Measurements from ENCODE around the gene WDR26.
"Not testable (repeated sequence)": the region's sequence is repeated elsewhere in the genome, so short reads cannot be mapped to it uniquely, and the experiment has no call there.

The WDR26 gene

GRCh38 chr1:224392411-224393249, 42.0 kb downstream of the WDR26 start:
- no peak for DNase-seq

- DNase-seq: no peak
Observed at GRCh38 chr1:224390517-224390916, 44.1 kb downstream of the WDR26 start.

- no peak for DNase-seq
Observed at GRCh38 chr1:224387943-224388342, 46.7 kb downstream of the WDR26 start.

- no peak for DNase-seq
Observed at GRCh38 chr1:224387302-224387912, 47.2 kb downstream of the WDR26 start.

- no peak for DNase-seq
Observed at GRCh38 chr1:224383218-224383617, 51.4 kb downstream of the WDR26 start.

GRCh38 chr1:224381880-224382548, 52.6 kb downstream of the WDR26 start:
- no peak for DNase-seq

- DNase-seq: no peak
Observed at GRCh38 chr1:224380003-224380402, 54.6 kb downstream of the WDR26 start.

- no peak for DNase-seq
Observed at GRCh38 chr1:224378855-224379631, 55.6 kb downstream of the WDR26 start.

- DNase-seq: no peak
Observed at GRCh38 chr1:224377676-224378006, 57.0 kb downstream of the WDR26 start.

GRCh38 chr1:224375059-224375458, 59.5 kb downstream of the WDR26 start:
- DNase-seq: no peak

GRCh38 chr1:224373008-224373590, 61.5 kb downstream of the WDR26 start:
- DNase-seq: no peak

GRCh38 chr1:224368409-224368808, 66.2 kb downstream of the WDR26 start:
- no peak for DNase-seq

- DNase-seq: no peak
Observed at GRCh38 chr1:224359207-224359606, 75.4 kb downstream of the WDR26 start.

GRCh38 chr1:224358237-224358636, 76.4 kb downstream of the WDR26 start:
- DNase-seq: no peak

GRCh38 chr1:224357626-224358124, 76.9 kb downstream of the WDR26 start:
- DNase-seq: no peak

- peak; percentile 96 for DNase-seq
Observed at GRCh38 chr1:224356685-224357625, 77.6 kb downstream of the WDR26 start, which contains the start of gene CNIH4. Gene CNIH4 (plus strand): TSS chr1:224356879. CDS start chr1:224356925, 46 bp downstream.

GRCh38 chr1:224353975-224354925, 80.3 kb downstream of the WDR26 start:
- no peak for DNase-seq

GRCh38 chr1:224352436-224353085, 82.0 kb downstream of the WDR26 start:
- not testable (repeated sequence) for DNase-seq

GRCh38 chr1:224349716-224350115, 84.9 kb downstream of the WDR26 start:
- not testable (repeated sequence) for DNase-seq

- no peak for DNase-seq
Observed at GRCh38 chr1:224348137-224348536, 86.5 kb downstream of the WDR26 start.

Data from NCI-H1105 treated with DMSO at 0.1 percent for 48 hours (cell line).